Endothelial cell of umbilical vein (primary cell): ENCODE measurements around the gene SPOUT1.

ENCODE experiments used
- EZH2 ChIP-seq: IDR thresholded peaks from 2 replicates; pipeline ENCODE4 v1.6.1; 2012; ENCODE audit warnings: borderline replicate concordance, low read depth, mild to moderate bottlenecking, moderate library complexity, low read length, inconsistent platforms; ENCODE audit not compliant: severe bottlenecking
- GATA2 ChIP-seq: IDR thresholded peaks from 2 replicates; pipeline ENCODE4 v1.7.0; 2011; ENCODE audit warnings: low read depth, mild to moderate bottlenecking, moderate library complexity, mixed read lengths, low read length; ENCODE audit not compliant: insufficient read length, insufficient read depth
- POLR2A ChIP-seq: IDR thresholded peaks from 2 replicates; pipeline ENCODE4 v1.6.1; 2012; ENCODE audit warnings: low read depth, mild to moderate bottlenecking, control low read depth, low read length
- POLR2AphosphoS5 ChIP-seq: IDR thresholded peaks from 2 replicates; pipeline ENCODE4 v1.6.1; 2012; ENCODE audit warnings: low read depth, mild to moderate bottlenecking, control low read depth, low read length, moderate library complexity; ENCODE audit not compliant: insufficient read depth
- TF ChIP-seq, protein P1 (sequence below), 2 donors: IDR thresholded peaks; 1 replicate in 1 of 2; 2 replicates in 1 of 2; pipeline ENCODE4 v1.5.1; 2011; ENCODE audit warnings: low read length in 2 of 2, mild to moderate bottlenecking in 2 of 2, moderate library complexity in 2 of 2, control low read depth in 1 of 2, inconsistent platforms in 1 of 2, low read depth in 1 of 2; ENCODE audit not compliant: insufficient read depth in 1 of 2; ENCODE audit errors: extremely low read depth in 1 of 2

GRCh38 chr9:128860937-128861336 lies 31.3 kb upstream of the SPOUT1 start:
- TF ChIP-seq EZH2 = no peak
- TF ChIP-seq, protein P1, sequence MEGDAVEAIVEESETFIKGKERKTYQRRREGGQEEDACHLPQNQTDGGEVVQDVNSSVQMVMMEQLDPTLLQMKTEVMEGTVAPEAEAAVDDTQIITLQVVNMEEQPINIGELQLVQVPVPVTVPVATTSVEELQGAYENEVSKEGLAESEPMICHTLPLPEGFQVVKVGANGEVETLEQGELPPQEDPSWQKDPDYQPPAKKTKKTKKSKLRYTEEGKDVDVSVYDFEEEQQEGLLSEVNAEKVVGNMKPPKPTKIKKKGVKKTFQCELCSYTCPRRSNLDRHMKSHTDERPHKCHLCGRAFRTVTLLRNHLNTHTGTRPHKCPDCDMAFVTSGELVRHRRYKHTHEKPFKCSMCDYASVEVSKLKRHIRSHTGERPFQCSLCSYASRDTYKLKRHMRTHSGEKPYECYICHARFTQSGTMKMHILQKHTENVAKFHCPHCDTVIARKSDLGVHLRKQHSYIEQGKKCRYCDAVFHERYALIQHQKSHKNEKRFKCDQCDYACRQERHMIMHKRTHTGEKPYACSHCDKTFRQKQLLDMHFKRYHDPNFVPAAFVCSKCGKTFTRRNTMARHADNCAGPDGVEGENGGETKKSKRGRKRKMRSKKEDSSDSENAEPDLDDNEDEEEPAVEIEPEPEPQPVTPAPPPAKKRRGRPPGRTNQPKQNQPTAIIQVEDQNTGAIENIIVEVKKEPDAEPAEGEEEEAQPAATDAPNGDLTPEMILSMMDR (IDR thresholded peaks at IDR 0.05; ENCODE audit: extremely low read depth in 1 of 2, insufficient read depth in 1 of 2, low read depth in 1 of 2, low read length in 2 of 2) = no peak
- no peak for TF ChIP-seq POLR2A
- no peak for TF ChIP-seq GATA2
- TF ChIP-seq POLR2AphosphoS5 = no peak
